ENCODE data around the gene MNAT1. TPM values are rescaled to one million over a fixed set of nuclear protein-coding genes. Genes with fewer than 3 reads are reported as not detected.

The MNAT1 gene
- total RNA-seq, 2 experiments from 2014 or later: 41.6 to 44.1 TPM

DNA sequence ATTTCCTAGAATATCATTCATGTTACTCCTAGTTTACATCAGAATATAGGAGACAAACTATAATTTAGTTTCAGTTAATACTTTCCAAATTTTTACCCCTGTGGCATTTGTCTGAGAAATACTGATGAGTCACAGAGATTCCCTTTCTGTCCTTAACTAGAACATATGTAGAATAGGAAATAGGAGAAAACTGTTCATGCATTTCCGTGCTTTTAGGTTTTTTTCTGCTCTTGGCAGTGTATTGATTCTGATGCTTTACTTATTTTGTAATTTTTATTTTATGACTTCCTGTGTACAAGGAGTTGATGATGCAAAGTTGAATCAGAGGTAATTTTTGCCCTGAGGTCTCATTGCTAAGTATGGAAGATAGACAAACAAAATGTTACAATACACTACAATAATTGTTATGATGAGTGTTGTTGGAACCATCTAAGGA, 23.0 kb downstream of the MNAT1 start:
- intact Hi-C loops (cut with micrococcal nuclease): no loop called here
- no peak overlapping the region for H3K4me3 Mint-ChIP-seq
- peaks cover 47% of the 10 kb centered on the region for H3K4me1 Mint-ChIP-seq (ENCODE audit: low read depth)
- H3K27ac Mint-ChIP-seq: no peak overlapping the region
- ATAC-seq (no peak), DNase-seq (no peak)
- ChIA-PET POLR2A (no interaction called here), CTCF (no interaction called here)
- H3K9me3 Mint-ChIP-seq: no peaks in the 10 kb centered on the region
- TF ChIP-seq, protein P1, sequence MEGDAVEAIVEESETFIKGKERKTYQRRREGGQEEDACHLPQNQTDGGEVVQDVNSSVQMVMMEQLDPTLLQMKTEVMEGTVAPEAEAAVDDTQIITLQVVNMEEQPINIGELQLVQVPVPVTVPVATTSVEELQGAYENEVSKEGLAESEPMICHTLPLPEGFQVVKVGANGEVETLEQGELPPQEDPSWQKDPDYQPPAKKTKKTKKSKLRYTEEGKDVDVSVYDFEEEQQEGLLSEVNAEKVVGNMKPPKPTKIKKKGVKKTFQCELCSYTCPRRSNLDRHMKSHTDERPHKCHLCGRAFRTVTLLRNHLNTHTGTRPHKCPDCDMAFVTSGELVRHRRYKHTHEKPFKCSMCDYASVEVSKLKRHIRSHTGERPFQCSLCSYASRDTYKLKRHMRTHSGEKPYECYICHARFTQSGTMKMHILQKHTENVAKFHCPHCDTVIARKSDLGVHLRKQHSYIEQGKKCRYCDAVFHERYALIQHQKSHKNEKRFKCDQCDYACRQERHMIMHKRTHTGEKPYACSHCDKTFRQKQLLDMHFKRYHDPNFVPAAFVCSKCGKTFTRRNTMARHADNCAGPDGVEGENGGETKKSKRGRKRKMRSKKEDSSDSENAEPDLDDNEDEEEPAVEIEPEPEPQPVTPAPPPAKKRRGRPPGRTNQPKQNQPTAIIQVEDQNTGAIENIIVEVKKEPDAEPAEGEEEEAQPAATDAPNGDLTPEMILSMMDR (IDR thresholded peaks at IDR 0.05): no peak
- H3K27me3 Mint-ChIP-seq: peaks cover 10% of the 10 kb centered on the region
- H3K36me3 Mint-ChIP-seq (ENCODE audit: low read depth): peaks cover 5% of the 10 kb centered on the region

DNA sequence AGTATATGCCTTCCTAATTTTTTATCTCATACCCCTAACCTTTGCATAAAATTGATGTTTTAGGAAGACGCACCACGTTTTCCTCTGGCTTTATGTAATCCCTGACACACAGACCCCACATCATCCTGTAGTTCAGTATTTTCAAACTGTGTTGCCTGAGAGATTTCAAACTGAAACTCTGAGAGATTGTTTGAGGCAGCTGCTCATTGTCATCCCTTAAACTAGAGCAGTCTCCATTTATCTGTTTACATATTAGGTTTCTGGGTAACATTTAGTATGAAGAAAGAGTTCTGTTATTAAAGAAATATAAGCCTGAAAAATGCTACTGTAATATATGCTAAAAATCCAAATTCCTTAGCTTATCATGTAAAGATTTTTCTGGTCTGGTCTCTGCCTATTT, 24.3 kb downstream of the MNAT1 start:
- H3K4me1 Mint-ChIP-seq (ENCODE audit: low read depth): peaks cover 35% of the 10 kb centered on the region
- ChIA-PET POLR2A (no interaction called here), CTCF (interaction anchor here (0.9 kb wide), 1 partner anchor 33 kb away, joined by 3 read pairs; no protein-coding TSS in a partner anchor)
- intact Hi-C loops (cut with micrococcal nuclease): no loop called here
- no peak overlapping the region for H3K27ac Mint-ChIP-seq
- H3K9me3 Mint-ChIP-seq: no peaks in the 10 kb centered on the region
- no peak for ATAC-seq
- TF ChIP-seq, protein P1 (IDR thresholded peaks at IDR 0.05): no peak
- no peak overlapping the region for H3K4me3 Mint-ChIP-seq
- peaks cover 10% of the 10 kb centered on the region for H3K27me3 Mint-ChIP-seq
- peaks cover 5% of the 10 kb centered on the region for H3K36me3 Mint-ChIP-seq (ENCODE audit: low read depth)
- no peak for DNase-seq

DNA sequence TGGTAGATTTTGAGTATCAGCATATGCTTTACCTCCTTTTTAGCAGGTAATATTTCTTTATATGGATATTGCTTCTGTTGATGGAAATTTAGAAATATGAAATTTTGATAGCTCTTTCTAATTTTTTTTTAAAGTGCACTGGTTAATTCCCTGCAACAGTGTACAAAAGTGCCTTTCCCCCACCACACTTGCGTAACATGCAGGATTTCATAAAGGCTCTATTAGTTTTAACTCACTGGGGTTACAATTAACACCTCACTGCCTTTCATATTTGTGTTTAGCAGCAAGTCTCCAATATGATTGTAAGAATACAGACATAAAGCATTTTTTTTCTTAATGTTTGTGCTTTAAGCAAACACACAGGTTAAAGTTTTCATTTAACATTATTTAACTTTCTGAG, 25.6 kb downstream of the MNAT1 start:
- intact Hi-C loops (cut with micrococcal nuclease): no loop called here
- Mint-ChIP-seq H3K4me1 (ENCODE audit: low read depth) (peaks cover 29% of the 10 kb centered on the region), H3K4me3 (no peak overlapping the region), H3K27me3 (peaks cover 9% of the 10 kb centered on the region), H3K36me3 (ENCODE audit: low read depth) (peaks cover 5% of the 10 kb centered on the region), H3K27ac (no peak overlapping the region), H3K9me3 (no peaks in the 10 kb centered on the region)
- POLR2A ChIA-PET: no interaction called here
- TF ChIP-seq, protein P1 (IDR thresholded peaks at IDR 0.05): no peak
- CTCF ChIA-PET: no interaction called here
- DNase-seq (no peak), ATAC-seq (no peak)

DNA sequence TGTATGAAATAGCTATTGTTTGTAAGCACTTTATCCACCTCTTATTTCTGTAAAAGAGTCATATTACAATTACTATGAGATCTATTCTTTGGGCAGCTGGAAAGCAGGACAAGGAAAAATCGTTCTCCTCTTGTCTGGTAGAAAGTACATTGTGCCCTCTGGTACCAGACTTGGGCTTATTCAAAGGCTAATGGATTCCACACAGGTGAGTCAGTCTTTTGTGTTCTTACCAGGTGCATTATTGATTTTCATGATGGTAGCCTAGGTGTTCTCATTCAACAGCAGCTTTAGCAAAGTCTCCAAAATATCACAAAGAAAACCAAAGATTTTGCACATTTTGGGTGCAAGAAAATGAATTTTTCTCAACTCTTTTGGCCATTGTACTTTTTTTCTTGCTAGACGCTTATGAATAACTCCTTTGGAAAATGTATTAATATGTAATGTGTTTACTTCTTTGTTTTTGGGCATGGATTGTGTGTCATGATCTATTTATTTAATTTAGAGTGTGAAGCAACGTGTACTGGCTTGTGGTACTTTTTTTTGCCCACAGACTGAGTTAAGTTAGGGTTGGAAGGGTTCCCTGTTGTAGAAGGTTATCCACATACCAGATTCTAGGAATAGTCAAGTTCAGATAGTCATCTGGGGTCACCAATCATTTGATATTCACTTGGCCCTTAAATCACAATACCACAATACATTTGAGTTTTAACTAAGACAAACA, 26.2 kb downstream of the MNAT1 start:
- DNase-seq (no peak), ATAC-seq (no peak)
- H3K9me3 Mint-ChIP-seq: no peaks in the 10 kb centered on the region
- TF ChIP-seq, protein P1 (IDR thresholded peaks at IDR 0.05): no peak
- CTCF ChIA-PET: no interaction called here
- peaks cover 29% of the 10 kb centered on the region for H3K4me1 Mint-ChIP-seq (ENCODE audit: low read depth)
- POLR2A ChIA-PET: interaction anchor here (1.0 kb wide), 1 partner anchor 8 kb away, joined by 3 read pairs; no protein-coding TSS in a partner anchor
- peaks cover 5% of the 10 kb centered on the region for H3K27me3 Mint-ChIP-seq
- H3K4me3 Mint-ChIP-seq: no peak overlapping the region
- H3K36me3 Mint-ChIP-seq (ENCODE audit: low read depth): peaks cover 4% of the 10 kb centered on the region
- intact Hi-C loops (cut with micrococcal nuclease): no loop called here
- no peak overlapping the region for H3K27ac Mint-ChIP-seq

DNA sequence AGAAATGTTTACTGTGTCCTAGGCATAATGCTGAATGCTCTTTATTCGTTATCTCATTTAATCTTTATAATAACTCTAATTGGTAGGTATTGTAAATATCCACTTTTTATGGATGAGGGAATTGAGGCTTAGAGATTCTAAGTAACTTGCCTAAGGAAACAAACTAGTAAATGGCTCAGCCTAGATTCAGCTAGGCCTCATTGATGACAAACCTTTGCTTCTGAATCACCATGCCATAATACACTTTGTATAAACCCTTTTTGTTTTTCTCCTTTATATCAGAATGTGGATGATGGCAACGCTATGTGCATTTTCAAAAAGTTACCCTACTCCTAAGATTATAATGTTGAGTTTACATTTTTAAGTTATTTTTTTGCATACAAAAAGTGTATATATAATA, 34.0 kb downstream of the MNAT1 start:
- H3K27ac Mint-ChIP-seq: no peak overlapping the region
- H3K4me3 Mint-ChIP-seq: no peak overlapping the region
- CTCF ChIA-PET: interaction anchor here (1.4 kb wide), 1 partner anchor 257 kb away, joined by 3 read pairs; no protein-coding TSS in a partner anchor
- TF ChIP-seq, protein P1 (IDR thresholded peaks at IDR 0.05): no peak
- H3K36me3 Mint-ChIP-seq (ENCODE audit: low read depth): no peaks in the 10 kb centered on the region
- ATAC-seq (no peak), DNase-seq (no peak)
- POLR2A ChIA-PET: no interaction called here
- H3K27me3 Mint-ChIP-seq: no peaks in the 10 kb centered on the region
- H3K4me1 Mint-ChIP-seq (ENCODE audit: low read depth): peaks cover 4% of the 10 kb centered on the region
- no peaks in the 10 kb centered on the region for H3K9me3 Mint-ChIP-seq
- intact Hi-C loops (cut with micrococcal nuclease): no loop called here

Measured in activated CD8-positive, alpha-beta T cell treated with anti-CD3 and anti-CD28 coated beads for 36 hours (primary cell).